H9 (cell line): ENCODE results near the gene FSTL4. TPM values are rescaled to one million over a fixed set of nuclear protein-coding genes. Genes with fewer than 3 reads are reported as not detected.

Source experiments
- DNase-seq: peaks from one replicate; pipeline ENCODE4 v3.0.0-alpha.2; 2017
- H2AFZ ChIP-seq: one replicate; pipeline ENCODE4 v1.6.1; 2013; ENCODE audit warnings: mild to moderate bottlenecking, low read length, control low read depth, moderate library complexity
- H2AK5ac ChIP-seq: 2 replicates; pipeline ENCODE4 v1.6.1; 2013; ENCODE audit warnings: low read length, control low read depth, mixed read lengths; ENCODE audit not compliant: insufficient read length
- H2BK120ac ChIP-seq: one replicate; pipeline ENCODE4 v1.6.1; 2013; ENCODE audit warnings: low read depth, mild to moderate bottlenecking, low read length, control low read depth, inconsistent platforms; ENCODE audit not compliant: poor library complexity, severe bottlenecking
- H2BK12ac ChIP-seq: 2 replicates; pipeline ENCODE4 v1.6.1; 2013; ENCODE audit warnings: low read length, control low read depth, mixed read lengths, low read depth; ENCODE audit not compliant: insufficient read length
- H2BK15ac ChIP-seq: 2 replicates; pipeline ENCODE4 v1.6.1; 2013; ENCODE audit warnings: low read depth, low read length, control low read depth
- H2BK20ac ChIP-seq: one replicate; pipeline ENCODE4 v1.6.1; 2013; ENCODE audit warnings: low read depth, mild to moderate bottlenecking, low read length, control low read depth, inconsistent platforms; ENCODE audit not compliant: poor library complexity, severe bottlenecking
- H2BK5ac ChIP-seq: 2 replicates; pipeline ENCODE4 v1.6.1; 2013; ENCODE audit warnings: low read length, control low read depth, mixed read lengths; ENCODE audit not compliant: insufficient read length
- H3K14ac ChIP-seq: 2 replicates; pipeline ENCODE4 v1.6.1; 2013; ENCODE audit warnings: low read length, control low read depth; ENCODE audit not compliant: insufficient read depth
- H3K18ac ChIP-seq: 2 replicates; pipeline ENCODE4 v1.6.1; 2013; ENCODE audit warnings: low read depth, mild to moderate bottlenecking, mixed read lengths, low read length, control low read depth; ENCODE audit not compliant: insufficient read length
- H3K23ac ChIP-seq: 2 replicates; pipeline ENCODE4 v1.6.1; 2013; ENCODE audit warnings: low read length, control low read depth, mixed read lengths, low read depth; ENCODE audit not compliant: insufficient read length
- H3K23me2 ChIP-seq: 2 replicates; pipeline ENCODE4 v1.6.1; 2013; ENCODE audit warnings: low read depth, mild to moderate bottlenecking, mixed read lengths, low read length, control low read depth; ENCODE audit not compliant: insufficient read length, poor library complexity, severe bottlenecking
- H3K27ac ChIP-seq: 2 replicates; pipeline ENCODE4 v1.5.1; 2013; ENCODE audit warnings: low read length, control low read depth, mixed read lengths, low read depth; ENCODE audit not compliant: insufficient read length
- H3K27me3 ChIP-seq: 2 replicates; pipeline ENCODE4 v1.6.1; 2013; ENCODE audit warnings: low read length, control low read depth, inconsistent platforms; ENCODE audit not compliant: insufficient read depth
- H3K4ac ChIP-seq: 2 replicates; pipeline ENCODE4 v1.6.1; 2013; ENCODE audit warnings: low read depth, mild to moderate bottlenecking, control low read depth, inconsistent platforms, low read length, moderate library complexity
- H3K4me1 ChIP-seq: 2 replicates; pipeline ENCODE4 v1.6.1; 2013; ENCODE audit warnings: low read length, control low read depth, inconsistent platforms; ENCODE audit not compliant: insufficient read depth
- H3K4me2 ChIP-seq: 2 replicates; pipeline ENCODE4 v1.6.1; 2013; ENCODE audit warnings: low read length, control low read depth, mixed read lengths; ENCODE audit not compliant: insufficient read length, insufficient read depth
- H3K56ac ChIP-seq: 2 replicates; pipeline ENCODE4 v1.6.1; 2013; ENCODE audit warnings: low read depth, mild to moderate bottlenecking, mixed read lengths, low read length, control low read depth; ENCODE audit not compliant: insufficient read length
- H3K79me1 ChIP-seq: 2 replicates; pipeline ENCODE4 v1.6.1; 2013; ENCODE audit warnings: low read depth, mild to moderate bottlenecking, moderate library complexity, low read length, control low read depth, inconsistent platforms; ENCODE audit not compliant: insufficient read depth, poor library complexity, severe bottlenecking
- H3K79me2 ChIP-seq: 2 replicates; pipeline ENCODE4 v1.6.1; 2013; ENCODE audit warnings: low read length, control low read depth, inconsistent platforms; ENCODE audit not compliant: insufficient read depth
- H3K9ac ChIP-seq: 2 replicates; pipeline ENCODE4 v1.6.1; 2013; ENCODE audit warnings: low read length, control low read depth, mixed read lengths; ENCODE audit not compliant: insufficient read length; ENCODE audit errors: extremely low read depth
- H3K9me3 ChIP-seq: one replicate; pipeline ENCODE4 v1.6.1; 2013; ENCODE audit warnings: low read depth, low read length, inconsistent platforms; ENCODE audit not compliant: control insufficient read depth
- H3T11ph ChIP-seq: one replicate; pipeline ENCODE4 v1.6.1; 2013; ENCODE audit warnings: mild to moderate bottlenecking, low read length, control low read depth, inconsistent platforms
- H4K20me1 ChIP-seq: one replicate; pipeline ENCODE4 v1.6.1; 2013; ENCODE audit not compliant: control insufficient read depth, insufficient read length, insufficient read depth
- H4K5ac ChIP-seq: 2 replicates; pipeline ENCODE4 v1.6.1; 2013; ENCODE audit warnings: low read depth, mild to moderate bottlenecking, mixed read lengths, low read length, control low read depth; ENCODE audit not compliant: insufficient read length
- H4K8ac ChIP-seq: replicated peaks from 2 replicates; pipeline ENCODE4 v1.6.1; 2013; ENCODE audit warnings: low read length, control low read depth, mixed read lengths, low read depth; ENCODE audit not compliant: insufficient read length
- H4K91ac ChIP-seq: 2 replicates; pipeline ENCODE4 v1.6.1; 2013; ENCODE audit warnings: low read depth, mild to moderate bottlenecking, moderate library complexity, mixed read lengths, low read length, control low read depth; ENCODE audit not compliant: insufficient read length
- H3K27ac Mint-ChIP-seq, 3 experiments: 2 replicates in 2 of 3; 3 replicates in 1 of 3; pipeline ENCODE4 v1.8.0; 2020 to 2021; ENCODE audit warnings: mixed read lengths in 3 of 3, mild to moderate bottlenecking in 1 of 3, moderate library complexity in 1 of 3
- H3K27me3 Mint-ChIP-seq: 2 replicates; pipeline ENCODE4 v1.8.0; 2021; ENCODE audit warnings: low read depth, mild to moderate bottlenecking, moderate library complexity, mixed read lengths
- H3K36me3 Mint-ChIP-seq, 3 experiments: 2 replicates in 2 of 3; 3 replicates in 1 of 3; pipeline ENCODE4 v1.8.0; 2020 to 2021; ENCODE audit warnings: low read depth in 3 of 3, mixed read lengths in 3 of 3; ENCODE audit not compliant: insufficient read depth in 1 of 3
- H3K4me1 Mint-ChIP-seq, 2 experiments: 2 replicates each; pipeline ENCODE4 v1.8.0; 2020; ENCODE audit warnings: mixed read lengths in 2 of 2
- H3K4me3 Mint-ChIP-seq, 2 experiments: 2 replicates in 1 of 2; 3 replicates in 1 of 2; pipeline ENCODE4 v1.8.0; 2020 to 2021; ENCODE audit warnings: mild to moderate bottlenecking in 2 of 2, mixed read lengths in 2 of 2, moderate library complexity in 1 of 2
- H3K9me3 Mint-ChIP-seq, 2 experiments: 2 replicates in 1 of 2; 3 replicates in 1 of 2; pipeline ENCODE4 v1.8.0; 2020; ENCODE audit warnings: mild to moderate bottlenecking in 2 of 2, mixed read lengths in 2 of 2, moderate library complexity in 1 of 2
- CTCF ChIP-seq: fragments of 200-600 bp; sonication (generic); conservative IDR thresholded peaks from 3 replicates; pipeline ENCODE4 v1.8.0; 2021; ENCODE audit warnings: antibody characterized with exemption, mild to moderate bottlenecking
- WGBS: extraction: QIAGEN DNeasy Blood & Tissue Kit; methylation state at CpG from one replicate; pipeline ENCODE4 v1.1.7; 2013; ENCODE audit warnings: missing lambda C conversion rate, low lambda C conversion rate, mixed read lengths; ENCODE audit not compliant: insufficient read length; ENCODE audit errors: extremely low coverage; 5-methylcytosine and 5-hydroxymethylcytosine counted together
- total RNA-seq: library from RNA; stranded (reverse); gene quantifications from 2 replicates; pipeline ENCODE4 v1.2.1, GENCODE V29; 2021

The FSTL4 gene
- total RNA-seq, 1 experiment from 2014 or later = 5.7 TPM

GRCh38 chr5:133295520-133295919, 316.8 kb downstream of the FSTL4 start:
- Histone ChIP-seq H3K4me2 (no peak overlapping the region), H3K14ac (no peak overlapping the region), H3K79me2 (no peaks in the 10 kb centered on the region), H4K8ac (no peak overlapping the region), H2AK5ac (no peak overlapping the region), H2BK120ac (no peak overlapping the region), H2BK20ac (no peak overlapping the region), H3T11ph (no peak overlapping the region), H3K79me1 (no peaks in the 10 kb centered on the region), H2BK15ac (no peak overlapping the region), H4K20me1 (no peaks in the 10 kb centered on the region), H3K18ac (no peak overlapping the region), H3K9me3 (no peaks in the 10 kb centered on the region), H3K56ac (no peak overlapping the region), H2BK5ac (no peak overlapping the region), H3K27ac (no peak overlapping the region), H2BK12ac (no peak overlapping the region), H3K23me2 (no peaks in the 10 kb centered on the region), H4K5ac (no peak overlapping the region), H3K9ac (no peak overlapping the region), H4K91ac (no peak overlapping the region), H3K4ac (no peak overlapping the region), H3K27me3 (no peaks in the 10 kb centered on the region), H3K4me1 (no peaks in the 10 kb centered on the region), H2AFZ (no peak overlapping the region), H3K23ac (no peak overlapping the region)
- Mint-ChIP-seq H3K36me3 (no peaks in the 10 kb centered on the region), H3K4me3 (no peak overlapping the region), H3K4me1 (peaks cover 9 to 16% of the 10 kb centered on the region in 2 experiments), H3K27me3 (no peaks in the 10 kb centered on the region; the same call in 1 of the 2 replicates), H3K27ac (no peak overlapping the region), H3K9me3 (no peaks in the 10 kb centered on the region)
- WGBS = no CpG with 5 or more reads among the region's 3 CpGs
- no peak for DNase-seq
- TF ChIP-seq CTCF = no peak
